ENCODE data around the gene SYN1.

SYN1 gene

GRCh38 chrX:47595716-47596251 is 23.9 kb downstream of the SYN1 start:
- no peak for DNase-seq (ENCODE audit: low read depth)

GRCh38 chrX:47593522-47593921 is 26.1 kb downstream of the SYN1 start:
- no peak for DNase-seq (ENCODE audit: low read depth)

- DNase-seq (ENCODE audit: low read depth): no peak
Measured at GRCh38 chrX:47590984-47591383, 28.7 kb downstream of the SYN1 start.

- DNase-seq (ENCODE audit: low read depth): no peak
Measured at GRCh38 chrX:47587906-47588735, 31.5 kb downstream of the SYN1 start.

GRCh38 chrX:47587091-47587891 is 32.4 kb downstream of the SYN1 start:
- no peak for DNase-seq (ENCODE audit: low read depth)

GRCh38 chrX:47586043-47586787 is 33.4 kb downstream of the SYN1 start:
- no peak for DNase-seq (ENCODE audit: low read depth)

- DNase-seq (ENCODE audit: low read depth): no peak
Measured at GRCh38 chrX:47585273-47585672, 34.4 kb downstream of the SYN1 start.

- no peak for DNase-seq (ENCODE audit: low read depth)
Measured at GRCh38 chrX:47584714-47585113, 34.9 kb downstream of the SYN1 start.

GRCh38 chrX:47583240-47583861 is 36.3 kb downstream of the SYN1 start:
- DNase-seq (ENCODE audit: low read depth): no peak

- DNase-seq (ENCODE audit: low read depth): peak; percentile 69
Measured at GRCh38 chrX:47581731-47582647, 37.7 kb downstream of the SYN1 start, which contains the start of gene TIMP1. TIMP1 (plus strand) TSS chrX:47582436; CDS start chrX:47583416, 980 bp downstream.

- no peak for DNase-seq (ENCODE audit: low read depth)
Measured at GRCh38 chrX:47579537-47579936, 40.1 kb downstream of the SYN1 start.

GRCh38 chrX:47578692-47579091 is 41.0 kb downstream of the SYN1 start:
- DNase-seq (ENCODE audit: low read depth): no peak

GRCh38 chrX:47577901-47578300 is 41.8 kb downstream of the SYN1 start:
- no peak for DNase-seq (ENCODE audit: low read depth)

GRCh38 chrX:47577424-47577823 is 42.2 kb downstream of the SYN1 start:
- DNase-seq (ENCODE audit: low read depth): no peak

GRCh38 chrX:47576021-47576898 is 43.4 kb downstream of the SYN1 start:
- DNase-seq (ENCODE audit: low read depth): no peak

- no peak for DNase-seq (ENCODE audit: low read depth)
Measured at GRCh38 chrX:47574547-47575301, 44.9 kb downstream of the SYN1 start.

- DNase-seq (ENCODE audit: low read depth): no peak
Measured at GRCh38 chrX:47574076-47574546, 45.5 kb downstream of the SYN1 start.

- no peak for DNase-seq (ENCODE audit: low read depth)
Measured at GRCh38 chrX:47573341-47574075, 46.1 kb downstream of the SYN1 start.

All from activated T-cell treated with anti-CD3 and anti-CD28 coated beads for 1 hour (primary cell).